Esophagus muscularis mucosa (tissue), 2 donors: ENCODE data around the gene NTM.

Source experiments
- EP300 ChIP-seq: sonication (generic); formaldehyde crosslinking; IDR thresholded peaks from one replicate; pipeline ENCODE4 v1.6.1; 2017; ENCODE audit warnings: antibody characterized with exemption
- POLR2A ChIP-seq: fragments of 450-650 bp; IDR thresholded peaks from one replicate; pipeline ENCODE4 v1.6.1; 2017; ENCODE audit warnings: antibody characterized with exemption, moderate library complexity, mild to moderate bottlenecking, low read depth

DNA sequence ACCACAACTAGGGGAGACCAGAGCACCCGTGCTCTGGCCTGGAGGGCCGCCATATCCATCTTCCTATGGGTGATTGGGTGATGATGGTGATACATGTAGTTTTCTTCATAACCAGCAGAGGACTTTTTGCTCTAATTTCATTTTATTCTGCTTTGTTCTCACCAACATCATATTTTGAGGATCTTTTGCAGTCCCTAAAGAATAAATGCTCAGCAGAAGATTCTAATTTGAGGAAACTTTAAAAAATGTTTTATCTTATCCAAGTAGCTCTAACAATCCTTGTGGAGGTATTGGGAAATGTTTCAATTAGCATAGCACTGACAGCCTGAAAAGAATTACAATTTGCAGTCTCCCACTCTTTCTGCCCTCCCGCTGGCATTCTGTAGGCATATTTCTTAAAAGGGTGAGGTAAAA, 544.0 kb downstream of the NTM start:
- TF ChIP-seq EP300 = no peak
- no peak for TF ChIP-seq POLR2A
